Right ventricle myocardium inferior (tissue), 1 donor: Measurements from ENCODE around the gene WDFY4. TPM values are rescaled to one million over a fixed set of nuclear protein-coding genes. Genes with fewer than 3 reads are reported as not detected.

Experiments used
- ATAC-seq: fragments of 200-7000 bp; cut with Tn5 transposase; one replicate; pipeline ENCODE4 v1.9.1; 2020; ENCODE audit warnings: mild to moderate bottlenecking, moderate library complexity
- DNase-seq: peaks from one replicate; pipeline ENCODE4 v3.0.0; 2021; ENCODE audit errors: missing footprints
- intact Hi-C: fragments of 100-400 bp; cut with DNase I; formaldehyde crosslinking; loops from one replicate; pipeline ENCODE4 v1.11.0; 2022
- total RNA-seq: library from RNA; stranded (reverse); fragmentation: NEBNext Ultra II Directional; extraction: Animal tissue kit (Norgen Biotek cat#: 25700); gene quantifications from one replicate; pipeline ENCODE4 v1.2.1, GENCODE V29; 2021
- donor health status: DM: no; HTN: yes; CAD: no; lungs with severe emphysema.

The WDFY4 gene
- total RNA-seq, 1 donor from 2014 or later: 2.5 TPM

GRCh38 chr10:48762064-48763042 is 77.7 kb downstream of the WDFY4 start:
- DNase-seq: no peak
- intact Hi-C loops: no loop called here
- peak; percentile 76 for ATAC-seq

- ATAC-seq (no peak), DNase-seq (no peak)
- intact Hi-C loops: no loop called here
These were observed 78.8 kb downstream of the WDFY4 start for GRCh38 chr10:48763403-48763965.

GRCh38 chr10:48764486-48764885 is 79.8 kb downstream of the WDFY4 start:
- DNase-seq: no peak
- no peak for ATAC-seq
- intact Hi-C loops: no loop called here

- no peak for ATAC-seq
- intact Hi-C loops: no loop called here
- DNase-seq: no peak
These were observed 80.4 kb downstream of the WDFY4 start for GRCh38 chr10:48765039-48765438.

GRCh38 chr10:48765527-48765926 is 80.9 kb downstream of the WDFY4 start:
- DNase-seq: no peak
- no peak for ATAC-seq
- intact Hi-C loops: no loop called here

GRCh38 chr10:48767373-48768143 is 82.9 kb downstream of the WDFY4 start:
- DNase-seq: no peak
- no peak for ATAC-seq
- intact Hi-C loops: no loop called here

GRCh38 chr10:48768144-48768766 is 83.6 kb downstream of the WDFY4 start:
- DNase-seq (no peak), ATAC-seq (no peak)
- intact Hi-C loops: no loop called here

GRCh38 chr10:48768926-48769325 is 84.3 kb downstream of the WDFY4 start:
- intact Hi-C loops: no loop called here
- ATAC-seq: no peak
- DNase-seq: no peak

GRCh38 chr10:48769706-48770435 is 85.2 kb downstream of the WDFY4 start:
- ATAC-seq: no peak
- no peak for DNase-seq
- intact Hi-C loops: no loop called here

GRCh38 chr10:48770561-48771089 is 86.0 kb downstream of the WDFY4 start:
- ATAC-seq: no peak
- DNase-seq: no peak
- intact Hi-C loops: no loop called here

- ATAC-seq: no peak
- DNase-seq: no peak
- intact Hi-C loops: no loop called here
These were observed 86.6 kb downstream of the WDFY4 start for GRCh38 chr10:48771234-48771633.

- DNase-seq: no peak
- no peak for ATAC-seq
- intact Hi-C loops: no loop called here
These were observed 87.4 kb downstream of the WDFY4 start for GRCh38 chr10:48772059-48772458.

GRCh38 chr10:48773580-48773979 is 88.9 kb downstream of the WDFY4 start:
- no peak for ATAC-seq
- intact Hi-C loops: no loop called here
- DNase-seq: no peak

- ATAC-seq: no peak
These were observed 89.9 kb downstream of the WDFY4 start for GRCh38 chr10:48774416-48775205.

GRCh38 chr10:48775206-48775517 is 90.5 kb downstream of the WDFY4 start:
- intact Hi-C loops: no loop called here
- no peak for DNase-seq
- no peak for ATAC-seq

More at GRCh38 chr10:48774416-48775205, 89.9 kb downstream of the WDFY4 start:
- DNase-seq: no peak
- intact Hi-C loops: no loop called here

- ATAC-seq: no peak
- intact Hi-C loops: no loop called here
These were observed 91.4 kb downstream of the WDFY4 start for GRCh38 chr10:48776005-48776522.

GRCh38 chr10:48776528-48776927 is 91.9 kb downstream of the WDFY4 start:
- no peak for ATAC-seq
- DNase-seq: no peak
- intact Hi-C loops: no loop called here

More at GRCh38 chr10:48776005-48776522, 91.4 kb downstream of the WDFY4 start:
- DNase-seq: no peak
